OCI-LY3 (cell line): ENCODE data around the gene ARL2BP.

Experiments
- CTCF ChIP-seq: fragments of 200-600, 300-600 bp; sonication (generic); IDR thresholded peaks from 2 replicates; pipeline ENCODE4 v1.5.1; 2014; ENCODE audit warnings: antibody characterized with exemption, low read length, low read depth
- EZH2phosphoT487 ChIP-seq: fragments of 200-600 bp; shearing (Covaris generic); IDR thresholded peaks from 2 replicates; pipeline ENCODE4 v1.6.1; 2018; ENCODE audit warnings: antibody characterized with exemption, mixed run types, low read depth

GRCh38 chr16:57231821-57232350 lies 13.2 kb upstream of the ARL2BP start:
- TF ChIP-seq CTCF, result no peak
- no peak for TF ChIP-seq EZH2phosphoT487
